Fibroblast of skin of scalp (primary cell): ENCODE measurements around the gene PSME3IP1.
"Not testable (repeated sequence)": the region's sequence is repeated elsewhere in the genome, so short reads cannot be mapped to it uniquely, and the experiment has no call there.

ENCODE experiments used
- DNase-seq: peaks from one replicate; pipeline ENCODE4 v3.0.0-alpha.2; 2013

Gene PSME3IP1

GRCh38 chr16:57196753-57197152 lies 10.9 kb upstream of the PSME3IP1 start:
- no peak for DNase-seq

GRCh38 chr16:57196286-57196685 lies 10.4 kb upstream of the PSME3IP1 start:
- no peak for DNase-seq

- DNase-seq: peak; percentile 92
These were observed 8.7 kb upstream of the PSME3IP1 start for GRCh38 chr16:57194512-57194911.

- DNase-seq: peak; percentile 20
These were observed 7.1 kb upstream of the PSME3IP1 start for GRCh38 chr16:57192720-57193486.

- DNase-seq: peak; percentile 62
These were observed 6.3 kb upstream of the PSME3IP1 start for GRCh38 chr16:57192146-57192545.

- DNase-seq: peak; percentile 34
These were observed 5.3 kb upstream of the PSME3IP1 start for GRCh38 chr16:57191056-57191571.

GRCh38 chr16:57190136-57190535 lies 4.3 kb upstream of the PSME3IP1 start:
- no peak for DNase-seq

GRCh38 chr16:57189527-57189926 lies 3.7 kb upstream of the PSME3IP1 start:
- DNase-seq: not testable (repeated sequence)

- DNase-seq: no peak
These were observed 2.8 kb upstream of the PSME3IP1 start for GRCh38 chr16:57188711-57189002.

GRCh38 chr16:57187902-57188710 lies 2.3 kb upstream of the PSME3IP1 start:
- DNase-seq: not testable (repeated sequence)

- peak; percentile 27 for DNase-seq
These were observed 1.3 kb upstream of the PSME3IP1 start for GRCh38 chr16:57186872-57187854.

- peak; percentile 59 for DNase-seq
These were observed 344 bp downstream of the PSME3IP1 start for GRCh38 chr16:57185446-57185944.

- DNase-seq: no peak
These were observed 873 bp downstream of the PSME3IP1 start for GRCh38 chr16:57184887-57185445.

GRCh38 chr16:57184113-57184512 lies 1.7 kb downstream of the PSME3IP1 start:
- DNase-seq: no peak

- no peak for DNase-seq
These were observed 6.5 kb downstream of the PSME3IP1 start for GRCh38 chr16:57179215-57179828.

- DNase-seq: no peak
These were observed 7.0 kb downstream of the PSME3IP1 start for GRCh38 chr16:57178793-57179212.

GRCh38 chr16:57178196-57178595 lies 7.6 kb downstream of the PSME3IP1 start:
- no peak for DNase-seq

- DNase-seq: no peak
These were observed 9.9 kb downstream of the PSME3IP1 start for GRCh38 chr16:57175896-57176295.

- DNase-seq: no peak
These were observed 13.0 kb downstream of the PSME3IP1 start for GRCh38 chr16:57172721-57173290.

- no peak for DNase-seq
These were observed 16.5 kb downstream of the PSME3IP1 start for GRCh38 chr16:57169327-57169726.

- peak; percentile 70 for DNase-seq
These were observed 17.9 kb downstream of the PSME3IP1 start for GRCh38 chr16:57167953-57168352.
